ENCODE results near the gene GAS6.

DNA sequence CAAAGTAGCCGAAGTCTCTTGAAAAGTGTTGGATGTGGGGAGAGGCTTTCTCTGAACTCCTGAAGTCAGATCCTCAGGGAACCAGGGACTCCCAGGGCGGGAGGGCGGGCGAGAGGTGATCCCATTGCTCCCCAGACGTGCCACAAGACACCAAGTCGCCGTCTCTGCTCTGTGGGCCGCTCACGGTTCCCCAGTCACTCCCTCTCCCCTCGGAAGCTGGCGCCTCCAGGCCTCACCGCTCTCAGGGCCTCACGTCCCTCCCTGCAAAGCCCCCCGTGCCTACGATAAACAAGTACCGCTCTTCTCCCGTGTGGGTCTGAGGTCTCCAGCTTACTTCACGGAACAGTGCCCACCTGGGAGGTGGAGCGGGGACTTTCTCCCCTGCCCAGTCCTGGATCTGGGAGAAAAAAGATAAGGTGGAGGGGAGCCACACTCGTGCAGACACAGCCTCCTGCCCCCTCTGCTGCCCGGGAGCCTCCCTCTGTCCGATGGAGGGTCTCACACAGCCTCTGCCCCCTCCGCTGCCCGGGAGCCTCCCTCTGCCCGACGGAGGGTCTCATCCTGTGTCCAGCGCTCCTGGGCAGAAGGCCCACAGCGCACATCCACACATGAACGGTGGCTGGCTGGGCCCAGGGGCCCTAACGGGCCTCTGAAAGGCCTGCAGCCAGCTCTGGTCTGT, 50.7 kb downstream of the GAS6 start:
- no peak for TF ChIP-seq POLR2A (IDR thresholded peaks at IDR 0.05)
- TF ChIP-seq, protein P1, sequence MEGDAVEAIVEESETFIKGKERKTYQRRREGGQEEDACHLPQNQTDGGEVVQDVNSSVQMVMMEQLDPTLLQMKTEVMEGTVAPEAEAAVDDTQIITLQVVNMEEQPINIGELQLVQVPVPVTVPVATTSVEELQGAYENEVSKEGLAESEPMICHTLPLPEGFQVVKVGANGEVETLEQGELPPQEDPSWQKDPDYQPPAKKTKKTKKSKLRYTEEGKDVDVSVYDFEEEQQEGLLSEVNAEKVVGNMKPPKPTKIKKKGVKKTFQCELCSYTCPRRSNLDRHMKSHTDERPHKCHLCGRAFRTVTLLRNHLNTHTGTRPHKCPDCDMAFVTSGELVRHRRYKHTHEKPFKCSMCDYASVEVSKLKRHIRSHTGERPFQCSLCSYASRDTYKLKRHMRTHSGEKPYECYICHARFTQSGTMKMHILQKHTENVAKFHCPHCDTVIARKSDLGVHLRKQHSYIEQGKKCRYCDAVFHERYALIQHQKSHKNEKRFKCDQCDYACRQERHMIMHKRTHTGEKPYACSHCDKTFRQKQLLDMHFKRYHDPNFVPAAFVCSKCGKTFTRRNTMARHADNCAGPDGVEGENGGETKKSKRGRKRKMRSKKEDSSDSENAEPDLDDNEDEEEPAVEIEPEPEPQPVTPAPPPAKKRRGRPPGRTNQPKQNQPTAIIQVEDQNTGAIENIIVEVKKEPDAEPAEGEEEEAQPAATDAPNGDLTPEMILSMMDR (IDR thresholded peaks at IDR 0.05) = no peak
